ENCODE results near the gene OARD1.
"Not testable (repeated sequence)": the region's sequence is repeated elsewhere in the genome, so short reads cannot be mapped to it uniquely, and the experiment has no call there.

The OARD1 gene

DNA sequence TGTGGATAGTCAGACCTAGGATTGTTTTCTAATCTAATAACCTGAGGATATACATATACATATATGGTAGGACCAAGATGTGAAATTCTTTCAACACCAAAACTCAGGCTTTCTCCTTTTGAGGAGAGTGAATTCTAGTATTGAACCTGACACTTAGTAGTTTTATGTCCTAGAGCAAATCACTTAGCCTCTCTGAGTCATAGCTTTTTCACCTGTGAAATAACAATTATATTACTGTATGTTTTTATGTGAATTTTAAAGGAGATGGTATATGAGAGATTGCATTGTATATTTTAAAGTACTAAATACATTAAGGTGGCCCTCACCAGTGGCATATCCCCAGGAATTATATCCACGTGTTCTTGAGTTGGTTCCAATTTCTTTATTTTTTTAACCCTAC is 47.4 kb upstream of the OARD1 start:
- ATAC-seq: no peak
- no peak for TF ChIP-seq OSR1 (CRISPR knock-in tag; IDR thresholded peaks at IDR 0.05)
- TF ChIP-seq TCF4 (CRISPR knock-in tag; IDR thresholded peaks at IDR 0.05; ENCODE audit: borderline replicate concordance): no peak
- no peak for TF ChIP-seq PPARA (CRISPR knock-in tag; IDR thresholded peaks at IDR 0.05; ENCODE audit: borderline replicate concordance)
- no peak for TF ChIP-seq ZNF8 (CRISPR knock-in tag; IDR thresholded peaks at IDR 0.05)
- TF ChIP-seq GLIS3 (CRISPR knock-in tag; IDR thresholded peaks at IDR 0.05): no peak
- TF ChIP-seq ZFP3 (CRISPR knock-in tag; IDR thresholded peaks at IDR 0.05): no peak
- TF ChIP-seq TSHZ2 (CRISPR knock-in tag; IDR thresholded peaks at IDR 0.05): no peak
- TF ChIP-seq ARNTL (CRISPR knock-in tag; IDR thresholded peaks at IDR 0.05; ENCODE audit: borderline replicate concordance, low read depth): no peak
- TF ChIP-seq ISL1 (CRISPR knock-in tag; IDR thresholded peaks at IDR 0.05): no peak

DNA sequence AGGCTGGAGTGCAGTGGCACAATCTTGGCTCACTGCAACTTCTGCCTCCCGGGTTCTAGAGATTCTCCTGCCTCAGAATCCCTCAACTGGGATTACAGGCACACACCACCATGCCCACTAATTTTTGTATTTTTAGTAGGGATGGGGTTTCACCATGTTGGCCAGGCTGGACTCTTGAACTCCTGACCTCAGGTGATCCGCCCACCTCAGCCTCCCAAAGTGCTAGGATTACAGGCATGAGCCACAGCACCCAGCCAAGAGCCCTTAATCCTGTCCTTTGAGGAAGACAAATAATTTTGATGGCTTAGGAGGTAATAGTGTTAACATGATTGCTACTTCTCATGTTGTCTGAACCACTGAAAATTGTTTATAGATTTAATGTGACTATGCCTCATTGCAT is 42.9 kb upstream of the OARD1 start:
- not testable (repeated sequence) for ATAC-seq

- ATAC-seq: no peak
- TF ChIP-seq ISL1 (CRISPR knock-in tag; IDR thresholded peaks at IDR 0.05) (no peak), ZNF8 (CRISPR knock-in tag; IDR thresholded peaks at IDR 0.05) (no peak), PPARA (CRISPR knock-in tag; IDR thresholded peaks at IDR 0.05; ENCODE audit: borderline replicate concordance) (no peak), CSDC2 (CRISPR knock-in tag; IDR thresholded peaks at IDR 0.05) (no peak), OSR1 (CRISPR knock-in tag; IDR thresholded peaks at IDR 0.05) (no peak), ESRRG (CRISPR knock-in tag; IDR thresholded peaks at IDR 0.05) (no peak), ZFP30 (CRISPR knock-in tag; IDR thresholded peaks at IDR 0.05) (no peak), SNAI2 (CRISPR knock-in tag; IDR thresholded peaks at IDR 0.05) (no peak), TCF4 (CRISPR knock-in tag; IDR thresholded peaks at IDR 0.05; ENCODE audit: borderline replicate concordance) (no peak), RARB (CRISPR knock-in tag; IDR thresholded peaks at IDR 0.05) (no peak), ZC3H10 (CRISPR knock-in tag; IDR thresholded peaks at IDR 0.05) (no peak), TSHZ2 (CRISPR knock-in tag; IDR thresholded peaks at IDR 0.05) (no peak), CREB5 (CRISPR knock-in tag; IDR thresholded peaks at IDR 0.05; ENCODE audit: low read depth) (no peak)
- TF ChIP-seq, protein P1, sequence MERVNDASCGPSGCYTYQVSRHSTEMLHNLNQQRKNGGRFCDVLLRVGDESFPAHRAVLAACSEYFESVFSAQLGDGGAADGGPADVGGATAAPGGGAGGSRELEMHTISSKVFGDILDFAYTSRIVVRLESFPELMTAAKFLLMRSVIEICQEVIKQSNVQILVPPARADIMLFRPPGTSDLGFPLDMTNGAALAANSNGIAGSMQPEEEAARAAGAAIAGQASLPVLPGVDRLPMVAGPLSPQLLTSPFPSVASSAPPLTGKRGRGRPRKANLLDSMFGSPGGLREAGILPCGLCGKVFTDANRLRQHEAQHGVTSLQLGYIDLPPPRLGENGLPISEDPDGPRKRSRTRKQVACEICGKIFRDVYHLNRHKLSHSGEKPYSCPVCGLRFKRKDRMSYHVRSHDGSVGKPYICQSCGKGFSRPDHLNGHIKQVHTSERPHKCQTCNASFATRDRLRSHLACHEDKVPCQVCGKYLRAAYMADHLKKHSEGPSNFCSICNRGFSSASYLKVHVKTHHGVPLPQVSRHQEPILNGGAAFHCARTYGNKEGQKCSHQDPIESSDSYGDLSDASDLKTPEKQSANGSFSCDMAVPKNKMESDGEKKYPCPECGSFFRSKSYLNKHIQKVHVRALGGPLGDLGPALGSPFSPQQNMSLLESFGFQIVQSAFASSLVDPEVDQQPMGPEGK (CRISPR knock-in tag; IDR thresholded peaks at IDR 0.05; ENCODE audit: borderline replicate concordance): no peak
These were observed 38.9 kb upstream of the OARD1 start for GRCh38 chr6:41111017-41111416.

- ATAC-seq: no peak
- no peak for TF ChIP-seq GLIS3 (CRISPR knock-in tag; IDR thresholded peaks at IDR 0.05)
- no peak for TF ChIP-seq ESRRG (CRISPR knock-in tag; IDR thresholded peaks at IDR 0.05)
- TF ChIP-seq OSR1 (CRISPR knock-in tag; IDR thresholded peaks at IDR 0.05): no peak
- no peak for TF ChIP-seq ZNF70 (CRISPR knock-in tag; IDR thresholded peaks at IDR 0.05)
- no peak for TF ChIP-seq CREB5 (CRISPR knock-in tag; IDR thresholded peaks at IDR 0.05; ENCODE audit: low read depth)
- no peak for TF ChIP-seq ZNF565 (CRISPR knock-in tag; conservative IDR thresholded peaks at IDR 0.05; ENCODE audit: low read depth)
- no peak for TF ChIP-seq POU6F1 (CRISPR knock-in tag; IDR thresholded peaks at IDR 0.05; ENCODE audit: borderline replicate concordance, low read depth)
- no peak for TF ChIP-seq ISL1 (CRISPR knock-in tag; IDR thresholded peaks at IDR 0.05)
- TF ChIP-seq TCF4 (CRISPR knock-in tag; IDR thresholded peaks at IDR 0.05; ENCODE audit: borderline replicate concordance): no peak
- TF ChIP-seq, protein P2, sequence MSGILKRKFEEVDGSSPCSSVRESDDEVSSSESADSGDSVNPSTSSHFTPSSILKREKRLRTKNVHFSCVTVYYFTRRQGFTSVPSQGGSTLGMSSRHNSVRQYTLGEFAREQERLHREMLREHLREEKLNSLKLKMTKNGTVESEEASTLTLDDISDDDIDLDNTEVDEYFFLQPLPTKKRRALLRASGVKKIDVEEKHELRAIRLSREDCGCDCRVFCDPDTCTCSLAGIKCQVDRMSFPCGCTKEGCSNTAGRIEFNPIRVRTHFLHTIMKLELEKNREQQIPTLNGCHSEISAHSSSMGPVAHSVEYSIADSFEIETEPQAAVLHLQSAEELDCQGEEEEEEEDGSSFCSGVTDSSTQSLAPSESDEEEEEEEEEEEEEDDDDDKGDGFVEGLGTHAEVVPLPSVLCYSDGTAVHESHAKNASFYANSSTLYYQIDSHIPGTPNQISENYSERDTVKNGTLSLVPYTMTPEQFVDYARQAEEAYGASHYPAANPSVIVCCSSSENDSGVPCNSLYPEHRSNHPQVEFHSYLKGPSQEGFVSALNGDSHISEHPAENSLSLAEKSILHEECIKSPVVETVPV (CRISPR knock-in tag; IDR thresholded peaks at IDR 0.05): no peak
These were observed 31.7 kb upstream of the OARD1 start for GRCh38 chr6:41103847-41104246.

All from SK-N-SH treated with all-trans-retinoic acid at 6 μM for 48 hours (cell line).